Measurements from ENCODE around the gene C15orf61. TPM values are rescaled to one million over a fixed set of nuclear protein-coding genes. Genes with fewer than 3 reads are reported as not detected.

C15orf61 gene
- total RNA-seq, 4 donors from 2014 or later = 10.2 to 25.9 (median 15.8) TPM

DNA sequence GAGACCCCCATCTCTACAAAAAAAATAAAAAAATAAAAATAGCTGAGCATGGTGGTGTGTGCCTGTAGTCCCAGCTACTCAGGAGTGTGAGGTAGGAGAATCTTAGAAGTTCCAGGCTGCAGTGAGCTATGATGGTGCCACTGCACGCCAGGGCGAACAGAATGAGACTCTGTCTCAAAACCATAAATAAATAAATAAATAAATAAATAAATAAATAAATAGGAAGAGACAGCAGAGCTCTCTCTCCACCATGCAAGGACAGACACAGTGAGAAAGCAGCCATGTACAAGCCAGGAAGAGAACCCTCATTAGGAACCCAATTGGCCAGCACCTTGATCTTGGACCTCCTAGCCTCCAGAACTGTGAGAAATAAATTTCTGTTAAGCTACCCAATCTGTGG is 5.4 kb upstream of the C15orf61 start:
- Histone ChIP-seq H3K4me1 (peaks cover 5 to 7% of the 10 kb centered on the region in 2 donors), H3K27me3 (no peaks in the 10 kb centered on the region), H3K27ac (no peak overlapping the region), H3K9me3 (no peaks in the 10 kb centered on the region), H3K4me3 (no peak overlapping the region), H3K36me3 (peaks cover 0 to 52% of the 10 kb centered on the region in 2 donors)
- no peak for TF ChIP-seq POLR2A (IDR thresholded peaks at IDR 0.05)
- TF ChIP-seq, protein P1, sequence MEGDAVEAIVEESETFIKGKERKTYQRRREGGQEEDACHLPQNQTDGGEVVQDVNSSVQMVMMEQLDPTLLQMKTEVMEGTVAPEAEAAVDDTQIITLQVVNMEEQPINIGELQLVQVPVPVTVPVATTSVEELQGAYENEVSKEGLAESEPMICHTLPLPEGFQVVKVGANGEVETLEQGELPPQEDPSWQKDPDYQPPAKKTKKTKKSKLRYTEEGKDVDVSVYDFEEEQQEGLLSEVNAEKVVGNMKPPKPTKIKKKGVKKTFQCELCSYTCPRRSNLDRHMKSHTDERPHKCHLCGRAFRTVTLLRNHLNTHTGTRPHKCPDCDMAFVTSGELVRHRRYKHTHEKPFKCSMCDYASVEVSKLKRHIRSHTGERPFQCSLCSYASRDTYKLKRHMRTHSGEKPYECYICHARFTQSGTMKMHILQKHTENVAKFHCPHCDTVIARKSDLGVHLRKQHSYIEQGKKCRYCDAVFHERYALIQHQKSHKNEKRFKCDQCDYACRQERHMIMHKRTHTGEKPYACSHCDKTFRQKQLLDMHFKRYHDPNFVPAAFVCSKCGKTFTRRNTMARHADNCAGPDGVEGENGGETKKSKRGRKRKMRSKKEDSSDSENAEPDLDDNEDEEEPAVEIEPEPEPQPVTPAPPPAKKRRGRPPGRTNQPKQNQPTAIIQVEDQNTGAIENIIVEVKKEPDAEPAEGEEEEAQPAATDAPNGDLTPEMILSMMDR (IDR thresholded peaks at IDR 0.05 in 4 of 5, conservative IDR thresholded peaks at IDR 0.05 in 1 of 5) = no peak
- no peak for ATAC-seq
- intact Hi-C loops (cut with DNase I; ENCODE audit: low total_unique reads) (no loop called here), in situ Hi-C loops (cut with MboI; ENCODE audit: low sequenced_read_pairs in 4 of 4) (no loop called here)
- no peak for DNase-seq

GRCh38 chr15:67520321-67521028 is 456 bp upstream of the C15orf61 start:
- ATAC-seq (peak; percentile 55 to 68), DNase-seq (peak; percentile 35 to 70)
- Histone ChIP-seq H3K4me3 (peak overlapping the region; percentile 62 to 94 (median 88)), H3K9me3 (no peaks in the 10 kb centered on the region), H3K36me3 (peaks cover 0 to 22% of the 10 kb centered on the region in 2 donors), H3K27ac (peak overlapping the region; percentile 99 to 100 (median 99)), H3K4me1 (peaks cover 28 to 36% of the 10 kb centered on the region in 2 donors), H3K27me3 (no peaks in the 10 kb centered on the region)
- TF ChIP-seq, protein P1 (IDR thresholded peaks at IDR 0.05 in 4 of 5, conservative IDR thresholded peaks at IDR 0.05 in 1 of 5) = no peak
- TF ChIP-seq POLR2A (IDR thresholded peaks at IDR 0.05) = no peak
- intact Hi-C loops (cut with DNase I; ENCODE audit: low total_unique reads) = loop anchor here (1.0 to 5.0 kb wide), 3 partner anchors 22 to 453 kb away; partner anchors contain the start of genes MAP2K5, RNU6-1 and SMAD3
- in situ Hi-C loops (cut with MboI; ENCODE audit: low sequenced_read_pairs in 4 of 4) = loop anchor here in 1 of 4 donors (5.0 kb wide), 1 partner anchor 317 kb away; no protein-coding TSS in a partner anchor

DNA sequence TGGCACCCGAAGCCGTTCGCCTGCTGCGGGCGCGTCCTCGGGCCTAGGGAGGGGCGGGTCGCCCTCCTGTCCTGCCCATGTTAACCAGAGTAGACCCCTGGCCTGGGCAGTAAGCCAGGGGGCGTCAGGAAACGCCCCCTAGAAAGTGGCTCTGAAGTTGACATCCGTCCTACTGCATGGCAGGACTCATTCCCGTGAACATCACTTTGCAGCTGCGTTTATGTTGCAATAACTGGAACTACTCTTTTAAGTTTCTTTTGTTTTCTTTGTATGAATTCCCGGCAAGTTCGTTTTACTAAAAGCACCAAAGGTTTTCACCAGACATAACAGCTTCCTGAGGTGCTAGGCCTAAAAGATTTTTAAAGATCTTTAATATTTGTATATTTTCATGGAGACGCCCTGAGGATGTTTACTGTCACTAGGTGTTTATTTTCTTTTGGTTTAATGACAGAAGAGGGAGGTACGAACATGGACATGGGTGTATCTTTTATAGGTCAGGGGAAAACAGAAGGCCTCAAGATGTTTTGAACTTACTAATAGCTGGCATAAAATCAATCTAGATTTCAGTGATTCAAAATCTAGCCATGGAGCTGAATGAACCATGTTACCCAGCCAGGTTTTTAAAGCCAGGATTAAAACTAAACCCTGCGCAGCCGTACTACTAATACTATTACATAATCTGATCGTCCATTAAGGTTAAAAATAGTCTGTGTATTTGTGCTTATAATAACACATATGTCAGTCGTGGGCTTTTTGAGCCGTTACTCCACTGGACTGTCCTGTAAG is 1.0 kb downstream of the C15orf61 start:
- Histone ChIP-seq H3K9me3 (no peaks in the 10 kb centered on the region), H3K4me1 (peaks cover 32 to 48% of the 10 kb centered on the region in 2 donors), H3K4me3 (peak overlapping the region; percentile 83 to 94 (median 91)), H3K27me3 (no peaks in the 10 kb centered on the region), H3K27ac (peak overlapping the region; percentile 99 to 100 (median 99)), H3K36me3 (peaks cover 0 to 9% of the 10 kb centered on the region in 2 donors)
- in situ Hi-C loops (cut with MboI; ENCODE audit: low sequenced_read_pairs in 4 of 4) = loop anchor here in 1 of 4 donors (5.0 kb wide), 1 partner anchor 315 kb away; no protein-coding TSS in a partner anchor
- peak in 1 of 2 donors; percentile 28 for DNase-seq
- TF ChIP-seq POLR2A (IDR thresholded peaks at IDR 0.05) = peak in 1 of 2 donors; percentile 6
- TF ChIP-seq, protein P1 (IDR thresholded peaks at IDR 0.05 in 4 of 5, conservative IDR thresholded peaks at IDR 0.05 in 1 of 5) = no peak
- intact Hi-C loops (cut with DNase I; ENCODE audit: low total_unique reads) = loop anchor here (1.0 to 5.0 kb wide), 3 partner anchors 21 to 455 kb away; partner anchors contain the start of genes MAP2K5, RNU6-1 and SMAD3
- ATAC-seq = peak; percentile 52 to 63

DNA sequence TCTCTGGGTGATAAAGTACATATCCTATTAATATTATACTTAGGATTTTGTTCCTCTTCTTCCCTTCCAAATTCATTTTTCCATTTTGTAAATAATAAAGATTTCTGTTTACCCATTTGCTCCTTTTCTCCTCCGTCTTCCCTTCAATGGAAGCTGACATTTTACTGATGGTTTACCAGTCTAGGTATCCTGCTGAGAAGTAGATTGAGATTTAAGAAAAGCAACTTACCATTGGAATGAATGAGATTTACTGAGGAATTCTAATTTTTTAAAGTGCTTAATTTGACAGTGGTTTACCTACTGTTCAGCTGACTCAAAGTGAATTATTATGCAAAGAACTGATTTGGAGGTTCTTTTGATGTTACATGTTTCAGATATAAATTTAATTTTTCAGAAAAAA is 2.4 kb downstream of the C15orf61 start:
- DNase-seq (no peak), ATAC-seq (no peak)
- peak overlapping the region; percentile 99 to 100 (median 99) for H3K27ac ChIP-seq
- TF ChIP-seq POLR2A (IDR thresholded peaks at IDR 0.05) = no peak
- TF ChIP-seq, protein P1 (IDR thresholded peaks at IDR 0.05 in 4 of 5, conservative IDR thresholded peaks at IDR 0.05 in 1 of 5) = no peak
- H3K4me1 ChIP-seq = peaks cover 46 to 62% of the 10 kb centered on the region in 2 donors
- no peaks in the 10 kb centered on the region for H3K27me3 ChIP-seq
- peak overlapping the region; percentile 83 to 94 (median 91) for H3K4me3 ChIP-seq
- H3K36me3 ChIP-seq = peaks cover 0 to 8% of the 10 kb centered on the region in 2 donors
- no peaks in the 10 kb centered on the region for H3K9me3 ChIP-seq
- intact Hi-C loops (cut with DNase I; ENCODE audit: low total_unique reads) (loop anchor here (5.0 kb wide), 1 partner anchor 456 kb away; the partner anchor contains the start of gene SMAD3), in situ Hi-C loops (cut with MboI; ENCODE audit: low sequenced_read_pairs in 4 of 4) (loop anchor here in 1 of 4 donors (5.0 kb wide), 1 partner anchor 314 kb away; no protein-coding TSS in a partner anchor)
